Neural cell (in vitro differentiated cells): ENCODE data around the gene FZR1.

Experiments
- CTCF ChIP-seq: fragments of 450-650 bp; IDR thresholded peaks from 2 replicates; pipeline ENCODE4 v1.5.1; 2014; ENCODE audit warnings: antibody characterized with exemption, mild to moderate bottlenecking, moderate library complexity; ENCODE audit not compliant: poor library complexity, severe bottlenecking
- EP300 ChIP-seq: fragments of 450-650 bp; conservative IDR thresholded peaks from 2 replicates; pipeline ENCODE4 v1.6.1; 2014; ENCODE audit warnings: antibody characterized with exemption, mild to moderate bottlenecking, moderate library complexity; ENCODE audit not compliant: poor library complexity, severe bottlenecking
- EZH2 ChIP-seq: fragments of 200-600, 300-800 bp; shearing (Covaris generic), sonication (generic); IDR thresholded peaks from 2 replicates; pipeline ENCODE4 v1.6.1; 2014; ENCODE audit warnings: antibody characterized with exemption, low read length, borderline replicate concordance, mild to moderate bottlenecking; ENCODE audit not compliant: insufficient read depth, poor library complexity, severe bottlenecking
- SMC3 ChIP-seq: fragments of 450-650 bp; conservative IDR thresholded peaks from 2 replicates; pipeline ENCODE4 v1.6.1; 2014; ENCODE audit warnings: antibody characterized with exemption, mild to moderate bottlenecking, moderate library complexity; ENCODE audit not compliant: poor library complexity
- TAF1 ChIP-seq: IDR thresholded peaks from 2 replicates; pipeline ENCODE4 v1.6.1; 2012; ENCODE audit warnings: low read depth
- TF ChIP-seq, protein P1 (sequence below): IDR thresholded peaks from 2 replicates; pipeline ENCODE4 v1.6.1; 2012; ENCODE audit warnings: borderline replicate concordance

GRCh38 chr19:3523361-3524077 lies 17.4 kb downstream of the FZR1 start:
- no peak for TF ChIP-seq CTCF
- TF ChIP-seq TAF1, result no peak
- no peak for TF ChIP-seq SMC3
- TF ChIP-seq, protein P1, sequence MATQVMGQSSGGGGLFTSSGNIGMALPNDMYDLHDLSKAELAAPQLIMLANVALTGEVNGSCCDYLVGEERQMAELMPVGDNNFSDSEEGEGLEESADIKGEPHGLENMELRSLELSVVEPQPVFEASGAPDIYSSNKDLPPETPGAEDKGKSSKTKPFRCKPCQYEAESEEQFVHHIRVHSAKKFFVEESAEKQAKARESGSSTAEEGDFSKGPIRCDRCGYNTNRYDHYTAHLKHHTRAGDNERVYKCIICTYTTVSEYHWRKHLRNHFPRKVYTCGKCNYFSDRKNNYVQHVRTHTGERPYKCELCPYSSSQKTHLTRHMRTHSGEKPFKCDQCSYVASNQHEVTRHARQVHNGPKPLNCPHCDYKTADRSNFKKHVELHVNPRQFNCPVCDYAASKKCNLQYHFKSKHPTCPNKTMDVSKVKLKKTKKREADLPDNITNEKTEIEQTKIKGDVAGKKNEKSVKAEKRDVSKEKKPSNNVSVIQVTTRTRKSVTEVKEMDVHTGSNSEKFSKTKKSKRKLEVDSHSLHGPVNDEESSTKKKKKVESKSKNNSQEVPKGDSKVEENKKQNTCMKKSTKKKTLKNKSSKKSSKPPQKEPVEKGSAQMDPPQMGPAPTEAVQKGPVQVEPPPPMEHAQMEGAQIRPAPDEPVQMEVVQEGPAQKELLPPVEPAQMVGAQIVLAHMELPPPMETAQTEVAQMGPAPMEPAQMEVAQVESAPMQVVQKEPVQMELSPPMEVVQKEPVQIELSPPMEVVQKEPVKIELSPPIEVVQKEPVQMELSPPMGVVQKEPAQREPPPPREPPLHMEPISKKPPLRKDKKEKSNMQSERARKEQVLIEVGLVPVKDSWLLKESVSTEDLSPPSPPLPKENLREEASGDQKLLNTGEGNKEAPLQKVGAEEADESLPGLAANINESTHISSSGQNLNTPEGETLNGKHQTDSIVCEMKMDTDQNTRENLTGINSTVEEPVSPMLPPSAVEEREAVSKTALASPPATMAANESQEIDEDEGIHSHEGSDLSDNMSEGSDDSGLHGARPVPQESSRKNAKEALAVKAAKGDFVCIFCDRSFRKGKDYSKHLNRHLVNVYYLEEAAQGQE, result no peak
- TF ChIP-seq EZH2, result no peak
- no peak for TF ChIP-seq EP300
